Smooth muscle cell of the umbilical artery (primary cell): ENCODE results near the gene D2HGDH. TPM values are rescaled to one million over a fixed set of nuclear protein-coding genes. Genes with fewer than 3 reads are reported as not detected.

Experiments used
- total RNA-seq: library from RNA; depleted of rRNA; stranded (reverse); fragments of >200 nt; gene quantifications from 2 replicates; pipeline ENCODE4 v1.2.3, GENCODE V29; 2014

D2HGDH gene
- total RNA-seq: 19.0 and 20.5 TPM in 2 replicates

GRCh38 chr2:241734467-241735208 is at the start of gene D2HGDH:
TSS of gene D2HGDH (plus strand) at chr2:241734630. CDS start at chr2:241735225, 595 bp downstream.

DNA sequence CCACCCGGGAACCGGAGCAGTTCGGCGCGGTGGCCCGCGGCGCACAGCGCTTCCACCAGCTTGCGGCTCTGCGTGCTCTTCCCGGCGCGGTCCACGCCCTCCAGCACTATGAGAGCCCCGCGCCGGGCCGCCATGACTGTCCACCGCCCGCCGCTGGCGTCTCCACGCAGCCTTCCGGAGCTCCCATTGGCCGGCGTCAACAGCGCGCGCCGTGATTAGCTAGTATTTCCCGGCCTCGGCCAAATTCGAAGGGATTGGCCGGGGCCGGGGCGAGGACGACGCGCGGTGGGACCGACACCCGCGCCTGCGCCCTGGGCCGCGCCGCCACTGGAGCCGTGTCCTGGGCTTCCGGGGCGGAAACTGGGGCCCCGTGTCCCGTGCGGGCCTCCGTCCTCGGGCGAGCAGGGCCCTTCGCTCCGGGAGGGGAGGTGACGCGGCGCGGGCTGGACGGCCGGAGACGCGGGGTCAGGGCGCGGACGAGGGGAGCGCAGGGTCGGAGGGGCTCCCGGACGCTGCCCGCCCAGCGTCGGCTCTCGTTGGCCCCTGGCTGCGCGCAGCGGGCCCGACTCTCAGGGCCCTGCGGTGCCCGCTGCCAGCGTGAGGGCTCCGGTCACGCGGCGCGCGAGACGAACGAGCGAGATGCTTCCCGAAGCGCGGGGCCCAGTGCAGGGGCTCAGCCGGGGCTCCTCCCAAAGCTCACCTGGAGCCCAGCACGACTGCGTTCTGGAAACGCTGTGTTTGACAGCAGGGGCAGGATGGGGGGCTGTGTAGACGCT is 47.6 kb upstream of the D2HGDH start, which contains the start of gene DTYMK:
Gene DTYMK, minus strand, starts transcription at position 166 of the 776 bp plus-strand sequence. Its CDS starts 32 bp downstream, at position 134.

GRCh38 chr2:241701399-241702154 is 32.9 kb upstream of the D2HGDH start, which contains the start of gene ING5:
TSS of gene ING5 (plus strand) at chr2:241702039. CDS start at chr2:241702066, 27 bp downstream.

DNA sequence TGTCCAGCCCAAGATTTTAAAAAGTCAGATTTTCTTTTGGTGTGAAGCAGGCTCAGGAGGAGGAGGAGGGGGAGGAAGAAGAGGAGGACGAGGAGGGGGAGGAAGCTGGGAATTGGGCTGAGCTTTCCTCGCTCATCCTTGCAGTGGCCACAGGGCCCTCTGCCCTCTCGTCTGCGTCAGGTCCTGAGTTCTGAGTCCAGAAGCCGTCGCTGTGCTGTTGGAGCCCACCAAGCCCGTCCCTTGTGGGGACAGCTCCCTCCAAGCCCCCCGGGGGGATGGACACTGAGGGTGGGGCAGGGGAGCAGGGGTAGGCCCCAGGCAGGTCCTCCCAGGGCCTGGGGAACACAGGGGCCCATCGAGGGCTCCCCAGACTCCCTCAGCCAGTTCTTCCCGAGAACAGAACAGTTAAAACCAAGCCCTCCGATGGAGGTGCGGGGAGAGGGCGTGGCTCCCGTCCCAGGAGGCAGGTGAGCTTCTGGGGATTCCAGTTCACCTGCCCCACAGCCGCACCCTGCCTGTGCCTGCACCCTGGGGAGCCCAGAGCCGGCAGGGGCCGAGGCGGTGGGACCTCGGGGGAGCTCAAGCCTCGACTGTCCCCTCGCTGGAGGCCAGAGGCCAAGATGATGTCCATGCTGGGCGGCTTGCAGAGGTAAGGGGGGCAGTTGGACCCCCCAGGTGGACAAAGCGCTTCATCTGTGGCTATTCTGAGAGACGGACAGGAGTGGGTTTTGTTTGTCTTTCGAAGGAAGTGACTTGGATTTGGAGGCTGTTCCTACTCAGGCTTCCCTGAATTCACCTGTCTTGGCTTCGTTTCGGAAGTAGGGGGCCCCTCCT is 42.1 kb downstream of the D2HGDH start, which contains the start of gene GAL3ST2:
Gene GAL3ST2, plus strand, starts transcription at position 487 of the 834 bp plus-strand sequence. Its CDS starts 134 bp downstream, at position 621.

DNA sequence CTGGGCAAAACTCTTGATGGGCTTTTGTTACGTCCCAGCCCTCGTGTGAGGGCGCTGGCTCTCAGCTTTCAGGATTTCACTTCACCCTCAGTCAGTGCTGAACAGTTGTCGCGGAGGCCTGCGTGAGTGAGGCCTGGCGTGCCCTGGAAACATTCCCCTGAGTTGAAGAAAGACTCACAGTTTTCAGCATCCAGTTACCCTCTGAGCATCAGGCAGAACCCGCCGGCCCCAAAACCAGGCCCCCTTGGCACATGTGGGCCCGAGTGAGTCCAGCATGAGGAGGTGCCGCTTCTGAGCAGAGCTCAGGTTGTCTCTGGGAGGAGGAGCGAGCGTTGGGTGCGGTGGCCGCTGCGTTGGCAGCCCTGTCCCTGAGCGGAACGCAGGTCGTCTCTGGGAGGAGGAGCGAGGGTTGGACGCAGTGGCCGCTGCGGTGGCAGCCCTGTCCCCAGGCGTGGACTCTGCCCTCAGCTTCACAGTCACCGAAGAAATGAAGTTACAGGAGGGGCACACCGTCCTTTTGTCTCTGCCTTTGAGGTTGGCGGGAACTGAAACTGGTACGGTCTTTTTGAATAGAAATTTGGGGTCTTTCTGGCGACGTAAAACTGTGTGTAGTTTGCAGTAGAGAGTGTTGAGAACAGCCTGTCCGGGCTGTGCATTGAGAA is 74.4 kb downstream of the D2HGDH start, which contains the start of gene NEU4:
Gene NEU4, plus strand, starts transcription at position 473 of the 662 bp plus-strand sequence. CDS start 5,292 bp downstream, outside the sequence.

Other genes with a start within 250 kb of the D2HGDH start
- 180 and 241 TPM in 2 replicates for gene STK25, start 226.0 kb upstream of the D2HGDH start, total RNA-seq
- 21.7 and 35.5 TPM in 2 replicates for gene BOK, start 175.9 kb upstream of the D2HGDH start, total RNA-seq
- gene THAP4, start 97.5 kb upstream of the D2HGDH start, total RNA-seq: 22.3 and 36.0 TPM in 2 replicates
- 46.9 and 81.8 TPM in 2 replicates for gene ATG4B, start 96.9 kb upstream of the D2HGDH start, total RNA-seq
- gene DTYMK, start 47.8 kb upstream of the D2HGDH start, total RNA-seq: 12.5 and 23.9 TPM in 2 replicates
- gene ING5, start 32.6 kb upstream of the D2HGDH start, total RNA-seq: 19.9 and 24.8 TPM in 2 replicates
- gene GAL3ST2, start 42.2 kb downstream of the D2HGDH start, total RNA-seq: under 0.01 and 0.74 TPM in 2 replicates
- gene NEU4, start 74.6 kb downstream of the D2HGDH start, total RNA-seq: 0.18 TPM in 1 of 2 replicates, not detected in the other
- gene PDCD1, start 124.3 kb downstream of the D2HGDH start, total RNA-seq: not detected in 2 replicates
- gene RTP5, start 135.1 kb downstream of the D2HGDH start, total RNA-seq: not detected in 2 replicates